IPS-11a (cell line): ENCODE data around the gene NRF1.

Experiments
- H3K4me3 ChIP-seq: one replicate; pipeline ENCODE4 v1.5.1; 2013; ENCODE audit warnings: low read depth, low read length, control low read depth

Gene NRF1

DNA sequence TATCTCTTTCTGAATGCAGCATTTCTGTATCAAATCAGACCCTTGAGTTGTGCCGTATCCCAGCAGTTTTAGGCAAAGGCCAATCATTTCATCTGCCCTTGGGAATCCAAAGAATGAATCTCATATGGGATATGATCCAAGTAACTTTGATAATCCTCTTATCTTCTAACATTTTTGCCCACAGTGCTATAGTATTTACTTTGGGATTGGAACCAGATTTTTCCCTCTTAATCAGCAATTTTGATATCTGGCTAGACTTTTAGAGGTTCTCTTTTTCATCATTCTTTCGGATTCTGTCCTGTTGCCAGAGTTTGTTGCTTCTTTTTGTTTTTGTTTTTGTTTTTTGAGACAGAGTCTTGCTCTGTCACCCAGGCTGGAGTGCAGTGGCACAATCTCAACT lies 118.0 kb downstream of the NRF1 start:
- no peak overlapping the region for H3K4me3 ChIP-seq

DNA sequence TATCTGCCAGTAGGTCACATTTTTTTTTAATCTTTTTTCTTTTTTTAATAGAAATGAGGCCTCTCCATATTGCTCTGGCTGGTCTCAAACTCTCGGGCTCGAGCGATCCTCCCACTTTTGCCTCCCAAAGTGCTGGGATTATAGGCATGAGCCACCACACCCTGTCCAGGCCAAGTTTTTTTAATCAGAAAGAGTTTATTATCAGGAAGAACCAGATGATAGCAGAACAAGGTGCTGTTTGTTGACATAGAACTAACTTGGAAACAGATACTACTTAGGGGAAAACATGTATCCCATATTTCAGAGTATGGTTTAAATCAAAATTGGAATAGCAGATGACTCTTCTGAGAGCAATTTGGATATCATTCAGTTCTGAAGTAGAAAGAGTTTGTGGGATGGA lies 118.6 kb downstream of the NRF1 start:
- H3K4me3 ChIP-seq, result no peak overlapping the region

DNA sequence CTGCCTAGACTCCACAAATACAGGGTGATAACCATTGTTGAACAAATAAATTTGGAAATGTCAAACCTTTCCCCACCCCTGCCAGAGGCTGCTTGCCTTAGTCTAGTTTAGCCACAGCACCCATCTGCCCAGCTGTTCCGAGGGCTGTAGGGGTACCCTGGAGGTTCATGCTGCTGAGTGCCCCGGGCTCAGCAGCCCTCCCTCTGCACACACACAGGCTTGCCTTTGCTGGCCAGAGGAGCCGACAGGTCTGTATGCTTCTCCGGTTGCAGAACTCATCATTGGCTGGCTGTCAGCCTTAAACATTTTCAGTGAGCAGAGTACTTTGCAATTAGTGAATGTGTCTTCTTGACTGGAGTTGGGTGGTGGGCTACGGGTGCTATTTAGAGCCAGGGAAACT lies 122.9 kb downstream of the NRF1 start:
- H3K4me3 ChIP-seq, result no peak overlapping the region

DNA sequence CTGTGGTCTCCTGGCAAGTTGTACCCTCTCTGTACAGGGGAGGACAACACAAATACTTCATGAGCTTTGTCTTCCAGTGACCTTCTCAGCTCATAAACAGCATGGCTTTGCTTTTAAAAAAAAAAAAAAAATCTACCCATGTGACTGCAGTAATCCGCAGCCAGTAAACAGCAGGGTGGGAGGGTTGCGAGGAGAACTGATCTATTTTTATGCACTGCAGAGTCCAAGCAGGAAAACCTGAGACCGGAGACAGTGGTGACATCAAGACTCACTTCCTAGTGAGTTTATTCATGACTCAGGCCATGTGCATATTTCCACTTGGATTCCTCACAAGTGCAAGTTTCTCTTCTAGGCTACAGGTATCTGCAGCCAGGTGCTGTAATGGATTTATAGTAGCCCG lies 127.9 kb downstream of the NRF1 start:
- H3K4me3 ChIP-seq, result no peak overlapping the region

DNA sequence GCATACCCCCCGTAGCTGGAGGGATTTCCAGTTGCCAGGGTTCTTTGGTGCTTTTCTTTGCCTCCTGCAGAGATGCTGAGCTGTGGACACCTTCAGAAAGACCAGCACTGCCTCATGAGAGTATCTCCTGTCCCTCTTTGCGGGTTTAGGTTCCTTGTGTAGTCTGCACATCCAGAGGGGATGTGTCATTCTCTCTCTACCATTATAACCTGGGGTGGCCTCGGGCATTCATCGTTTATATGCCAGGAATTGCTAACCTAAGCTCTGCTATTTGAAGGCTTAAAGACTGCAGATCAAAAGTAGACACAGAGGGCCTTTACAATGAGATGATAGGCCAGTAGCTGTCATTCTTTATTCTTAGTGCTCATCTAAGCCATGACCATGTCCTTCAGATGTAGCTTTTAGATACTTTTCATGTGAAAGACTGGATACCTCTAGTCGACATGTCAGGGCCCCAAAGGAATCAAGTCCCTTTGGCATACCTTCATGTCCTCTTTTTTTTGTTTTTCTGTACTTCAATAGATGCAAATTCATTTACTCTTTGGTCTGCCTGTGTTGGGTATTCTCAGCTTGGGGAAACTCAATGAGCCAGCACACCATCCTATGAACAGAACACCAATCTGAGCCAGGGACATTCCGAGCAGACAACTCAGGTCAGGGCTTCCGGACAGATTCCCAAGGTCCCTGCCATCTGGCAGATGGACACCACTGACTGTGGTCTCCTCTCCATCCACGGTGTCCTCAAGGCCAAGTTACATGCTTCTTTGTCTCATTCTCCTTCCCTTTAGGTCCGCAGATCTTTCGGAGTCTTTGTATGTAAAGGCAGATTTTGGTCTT lies 129.3 kb downstream of the NRF1 start:
- no peak overlapping the region for H3K4me3 ChIP-seq

DNA sequence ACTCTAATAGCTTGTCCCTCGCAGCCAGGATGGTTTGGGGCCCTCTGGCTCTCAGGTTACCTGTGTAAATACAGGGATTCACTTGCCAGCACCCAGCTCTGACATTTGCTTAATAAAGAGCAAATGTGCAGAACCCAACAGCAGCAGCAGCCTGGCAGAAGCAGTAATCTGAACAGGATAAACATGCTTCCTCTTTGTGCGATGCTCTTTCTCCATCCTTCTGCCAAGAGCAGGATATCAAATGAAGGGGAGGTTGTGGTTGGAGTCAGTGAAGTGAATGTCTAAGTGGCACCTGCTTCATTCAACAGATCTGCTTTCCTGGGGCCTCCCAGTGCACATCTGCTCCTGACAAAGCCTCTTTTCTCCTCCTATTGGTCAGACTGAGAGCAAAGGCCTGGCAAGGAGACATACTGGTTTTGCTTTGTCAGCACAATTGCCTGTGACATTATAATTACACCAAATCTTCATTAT lies 130.3 kb downstream of the NRF1 start:
- H3K4me3 ChIP-seq, result no peak overlapping the region

DNA sequence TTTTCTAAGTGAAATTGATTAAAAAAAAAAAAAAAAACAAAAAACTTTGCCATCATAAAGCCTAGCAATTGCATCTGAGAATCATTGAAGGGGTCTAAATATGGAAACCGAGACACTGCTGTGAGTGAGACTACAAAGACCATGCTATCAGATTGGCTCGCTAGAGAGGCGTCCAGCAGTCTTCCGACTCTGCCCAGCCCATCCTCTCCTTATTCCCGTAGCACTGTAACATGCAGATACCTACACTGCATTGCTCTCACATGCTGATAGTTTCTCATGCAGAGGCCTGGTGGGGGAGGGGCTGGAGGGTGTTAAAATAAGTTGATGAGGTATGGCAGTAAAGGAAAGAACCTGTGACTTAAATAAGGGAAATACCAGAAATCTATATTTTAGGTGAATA lies 130.7 kb downstream of the NRF1 start:
- no peak overlapping the region for H3K4me3 ChIP-seq

DNA sequence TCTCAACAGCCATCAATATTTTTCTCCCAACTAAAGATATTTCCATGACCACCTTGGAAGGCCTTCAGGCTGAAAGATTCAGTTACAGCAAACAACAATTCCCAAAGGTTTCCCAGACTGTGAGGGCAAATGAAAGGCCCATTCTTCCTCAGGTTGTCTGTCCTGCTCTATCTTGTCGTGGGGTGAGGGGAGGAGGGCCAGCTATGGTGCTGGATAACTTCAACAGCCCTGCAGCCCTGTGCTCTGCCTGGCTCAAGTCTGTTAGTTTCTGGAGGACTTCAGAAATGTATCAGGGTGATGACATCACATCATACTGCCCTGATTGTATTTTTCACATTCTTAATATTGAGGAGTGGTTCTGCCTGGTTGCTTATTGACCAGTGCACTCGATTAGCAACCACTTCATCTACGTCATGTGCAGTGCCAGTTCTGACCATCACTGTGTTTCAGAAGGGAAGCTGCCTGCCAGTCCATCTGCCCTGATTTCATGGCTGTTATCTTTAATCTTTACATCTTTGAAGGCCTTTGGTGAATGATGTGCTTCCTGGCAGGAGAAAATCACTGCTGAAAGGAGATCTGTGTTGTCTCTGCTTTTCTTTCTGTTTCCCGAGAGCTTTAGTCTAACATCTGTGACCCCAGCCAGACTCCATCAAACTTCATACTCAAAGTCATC lies 135.5 kb downstream of the NRF1 start:
- no peak overlapping the region for H3K4me3 ChIP-seq

DNA sequence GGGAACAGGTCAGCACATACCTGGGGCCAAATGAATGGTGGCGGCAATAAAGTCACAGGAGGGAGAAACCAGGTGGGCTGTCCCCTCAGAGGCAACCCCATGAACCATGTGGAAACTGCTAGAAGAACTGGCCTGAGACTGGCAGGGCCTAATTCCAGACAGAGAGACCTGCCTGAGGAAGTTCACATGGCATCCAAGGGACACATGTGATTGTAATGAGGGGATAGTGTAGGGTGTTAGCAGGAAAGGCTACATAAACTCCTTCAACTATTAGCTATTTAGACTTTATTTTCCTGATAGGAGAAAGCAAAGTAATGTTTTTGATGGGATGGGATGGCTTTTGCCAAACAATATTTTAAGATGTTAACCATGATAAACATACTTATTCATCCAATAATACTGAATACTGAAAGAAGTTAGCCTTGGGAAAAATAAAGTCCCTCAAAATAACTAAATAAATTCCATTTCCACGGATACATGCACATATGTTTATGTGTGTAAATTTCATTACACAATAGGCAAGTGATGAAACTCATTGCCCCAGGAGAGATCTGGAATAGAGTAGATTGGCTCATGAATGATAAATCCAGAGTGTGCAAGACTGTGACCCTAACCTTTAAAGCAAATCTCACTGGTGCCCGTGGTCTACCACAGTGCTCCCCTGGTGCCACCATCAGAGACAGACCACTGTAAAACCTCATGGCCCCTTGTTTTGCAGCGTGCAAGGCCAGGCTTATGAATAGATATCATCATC lies 137.0 kb downstream of the NRF1 start:
- H3K4me3 ChIP-seq, result no peak overlapping the region

DNA sequence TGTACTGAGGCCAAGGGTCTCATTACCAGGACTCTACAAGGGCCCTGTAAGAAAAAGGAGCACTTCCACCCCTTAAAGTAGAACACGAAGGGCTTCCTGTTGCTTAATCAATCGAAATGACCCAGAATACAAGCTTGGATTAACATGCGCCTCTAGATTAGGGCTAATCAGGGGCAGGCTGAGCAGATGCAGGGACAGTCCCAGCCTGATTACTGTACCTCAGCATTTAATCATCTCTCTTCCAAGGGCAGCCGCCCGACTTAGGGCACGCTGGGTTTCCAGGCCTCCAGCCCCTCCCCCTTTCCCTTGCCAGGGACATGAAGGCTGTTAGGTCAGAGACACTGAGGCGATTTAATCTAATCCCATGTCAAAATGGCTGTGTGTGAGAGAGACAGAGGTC lies 138.6 kb downstream of the NRF1 start:
- no peak overlapping the region for H3K4me3 ChIP-seq

DNA sequence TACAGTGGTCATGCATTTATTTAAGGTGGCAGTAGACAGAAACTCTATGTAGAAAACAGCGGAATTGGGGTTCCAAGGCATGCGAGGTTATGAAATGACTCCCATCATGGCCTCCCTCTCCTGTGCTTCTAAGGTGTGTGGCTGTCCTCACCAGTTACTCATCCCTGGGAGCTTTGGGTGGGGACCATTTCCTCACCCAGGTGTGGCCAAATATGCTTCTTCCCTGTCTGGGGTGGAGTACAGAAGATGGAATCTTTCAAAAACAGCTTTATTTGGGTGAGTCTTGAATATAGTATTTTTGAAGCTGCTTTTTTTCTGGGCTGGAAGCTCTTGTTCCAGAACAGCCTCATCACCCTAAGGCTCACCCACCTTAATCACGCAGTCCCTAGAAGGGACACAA lies 139.0 kb downstream of the NRF1 start:
- H3K4me3 ChIP-seq, result no peak overlapping the region

DNA sequence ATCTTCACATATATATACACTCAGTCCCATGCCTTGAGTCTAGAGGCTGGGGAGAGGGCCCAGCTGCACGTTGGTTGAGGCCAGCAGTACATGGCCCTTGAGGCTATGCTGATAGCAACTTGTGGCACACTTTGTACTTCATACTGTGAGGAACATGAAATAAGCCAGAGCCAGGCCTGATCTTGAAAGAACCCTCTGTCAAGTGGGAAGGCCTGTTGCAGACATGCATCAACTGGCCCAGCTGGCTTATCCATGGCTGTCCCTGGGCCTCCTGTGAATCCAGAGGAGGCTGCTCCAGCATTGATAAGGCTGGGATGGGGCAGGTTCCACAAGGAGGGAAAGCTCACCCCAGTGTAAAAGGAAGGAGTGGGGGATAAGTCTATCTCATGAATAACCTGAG lies 140.4 kb downstream of the NRF1 start:
- no peak overlapping the region for H3K4me3 ChIP-seq

DNA sequence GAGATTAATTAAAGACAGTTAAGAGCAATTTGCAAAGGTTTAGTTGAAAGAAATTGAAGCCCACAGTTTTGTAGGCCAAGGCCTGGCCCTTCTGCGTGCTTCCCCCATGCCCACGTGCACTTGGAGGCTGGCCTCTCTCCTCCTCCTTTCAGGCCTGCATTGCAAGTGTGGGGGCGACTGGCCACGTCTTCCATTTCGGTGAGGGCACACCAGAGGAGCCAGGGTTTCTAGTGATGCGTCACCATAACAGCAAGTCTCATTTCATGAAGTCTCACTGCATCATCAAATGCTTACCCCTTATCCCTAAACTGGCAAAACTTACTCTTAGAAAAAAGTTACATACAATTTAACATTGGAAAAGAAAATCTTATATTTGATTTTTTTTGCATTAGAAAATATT lies 141.2 kb downstream of the NRF1 start:
- no peak overlapping the region for H3K4me3 ChIP-seq

DNA sequence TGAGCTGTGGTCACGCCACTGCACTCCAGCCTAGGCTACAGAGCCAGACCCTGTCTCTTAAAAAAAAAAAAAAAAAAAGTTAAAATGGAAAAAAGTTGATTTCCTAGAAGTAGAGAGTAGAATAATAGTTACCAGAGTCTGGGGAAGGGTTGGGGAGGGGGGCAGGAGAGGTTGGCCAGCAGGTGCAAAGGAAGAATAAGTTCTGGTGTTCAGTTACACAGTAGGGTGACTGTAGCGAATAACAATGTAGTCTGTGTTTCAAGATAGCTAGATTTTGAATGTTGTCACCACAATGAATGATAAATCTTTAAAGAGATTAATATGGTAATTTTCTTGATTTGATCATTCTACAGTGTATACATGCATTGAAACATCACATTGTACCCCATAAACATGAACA lies 142.9 kb downstream of the NRF1 start:
- no peak overlapping the region for H3K4me3 ChIP-seq

DNA sequence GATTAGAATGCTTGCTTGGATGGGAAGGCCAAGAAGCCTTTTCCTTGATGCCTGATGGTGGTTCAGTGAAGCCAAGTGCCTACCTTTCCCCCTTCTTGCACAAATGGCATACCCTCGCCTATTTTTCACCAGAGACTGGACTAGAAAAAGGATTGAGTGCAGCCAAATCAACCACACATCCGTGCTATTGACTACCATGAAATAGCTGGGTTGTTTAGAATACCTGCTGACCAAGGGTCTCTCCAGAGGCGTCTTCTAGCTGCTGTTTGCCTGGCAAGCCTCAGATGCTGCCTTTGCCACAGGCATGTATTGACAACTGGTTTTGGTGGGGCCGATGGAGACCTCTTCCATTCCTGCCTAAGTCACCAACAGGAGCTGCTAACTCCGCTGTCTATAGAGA lies 146.5 kb downstream of the NRF1 start:
- no peak overlapping the region for H3K4me3 ChIP-seq

DNA sequence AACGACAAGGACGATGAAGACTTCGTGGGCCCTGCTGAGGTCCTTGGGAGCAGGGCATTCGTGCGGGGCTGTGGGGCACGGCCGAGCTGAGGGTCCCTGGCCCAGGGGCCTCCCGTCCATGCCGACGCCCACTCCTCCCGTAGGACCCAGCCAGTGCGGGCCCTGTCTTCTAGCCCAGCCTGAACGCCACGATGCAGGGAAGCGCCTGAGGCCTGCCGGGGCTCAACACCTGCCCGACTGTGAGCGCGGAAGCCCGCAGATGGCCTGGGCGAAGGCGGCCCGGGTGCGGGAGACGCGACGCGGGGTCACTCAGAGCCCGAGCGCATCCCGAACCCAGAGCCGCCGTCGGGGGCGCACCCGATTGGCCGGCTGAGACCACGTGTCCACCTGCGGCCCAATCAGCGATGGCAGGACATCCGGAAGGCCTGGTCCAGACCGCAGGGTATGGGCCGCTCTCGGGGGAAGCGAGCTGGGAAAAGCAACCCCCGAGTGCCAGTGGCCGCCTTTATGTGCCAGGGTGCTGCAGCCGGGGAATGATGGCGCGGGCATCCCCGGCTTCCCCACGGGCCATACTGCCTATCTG lies 151.0 kb downstream of the NRF1 start:
- no peak overlapping the region for H3K4me3 ChIP-seq

DNA sequence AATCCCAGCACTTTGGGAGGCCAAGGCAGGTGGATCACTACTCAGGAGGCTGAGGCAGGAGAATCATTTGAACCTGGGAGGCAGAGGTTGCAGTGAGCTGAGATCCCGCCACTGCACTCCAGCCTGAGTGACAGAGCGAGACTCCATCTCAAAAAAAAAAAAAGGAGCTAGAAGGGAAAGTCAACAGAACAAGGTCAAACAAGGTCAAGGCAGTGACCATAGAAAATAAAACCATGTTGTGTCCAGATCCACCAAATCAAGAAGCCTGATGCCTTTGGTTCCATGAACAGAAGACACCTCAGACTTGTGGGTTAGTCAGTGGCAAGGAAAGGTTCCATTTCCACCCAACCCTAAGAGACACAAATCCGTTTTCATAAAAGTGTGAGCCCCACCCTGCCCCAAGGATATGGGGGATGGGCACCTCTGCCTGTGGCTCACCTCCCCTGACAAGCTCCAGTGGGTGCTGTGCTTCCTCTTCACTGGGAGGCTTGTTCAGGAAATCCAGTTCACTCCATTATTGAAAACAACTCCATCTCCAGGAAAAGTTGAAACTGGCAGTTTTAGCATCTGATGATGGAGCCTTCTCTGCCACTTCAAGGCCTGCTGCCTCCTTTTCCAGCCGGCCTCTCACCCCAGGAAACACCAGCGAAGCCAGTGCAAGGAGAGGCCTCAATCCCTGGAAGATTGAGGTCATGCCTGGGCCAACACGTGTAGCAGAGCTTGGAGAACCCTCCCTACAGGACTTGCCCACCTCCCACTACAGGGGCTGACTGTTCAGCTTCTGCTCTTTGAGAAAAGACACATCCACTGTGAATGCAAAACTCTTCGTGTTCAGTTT lies 152.9 kb downstream of the NRF1 start:
- H3K4me3 ChIP-seq, result no peak overlapping the region

DNA sequence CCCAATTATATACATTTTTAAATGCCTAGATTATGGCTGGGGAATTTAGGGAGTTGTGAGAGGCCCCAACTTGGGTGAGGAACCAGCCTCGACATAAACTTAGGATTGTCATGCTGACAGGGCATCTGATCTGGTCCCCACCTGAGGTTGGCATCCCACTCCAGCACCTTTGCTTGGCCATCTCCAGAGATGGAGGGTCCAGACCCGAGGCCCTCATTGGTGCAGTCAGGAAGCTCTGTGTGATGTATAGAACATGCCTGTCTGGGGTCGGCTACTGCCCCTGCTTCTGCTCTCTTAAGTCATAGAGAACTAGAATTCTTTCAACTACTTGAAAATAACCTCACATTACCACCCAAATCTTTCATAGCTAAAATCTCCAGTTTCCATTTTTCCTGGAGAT lies 153.8 kb downstream of the NRF1 start:
- H3K4me3 ChIP-seq, result no peak overlapping the region

DNA sequence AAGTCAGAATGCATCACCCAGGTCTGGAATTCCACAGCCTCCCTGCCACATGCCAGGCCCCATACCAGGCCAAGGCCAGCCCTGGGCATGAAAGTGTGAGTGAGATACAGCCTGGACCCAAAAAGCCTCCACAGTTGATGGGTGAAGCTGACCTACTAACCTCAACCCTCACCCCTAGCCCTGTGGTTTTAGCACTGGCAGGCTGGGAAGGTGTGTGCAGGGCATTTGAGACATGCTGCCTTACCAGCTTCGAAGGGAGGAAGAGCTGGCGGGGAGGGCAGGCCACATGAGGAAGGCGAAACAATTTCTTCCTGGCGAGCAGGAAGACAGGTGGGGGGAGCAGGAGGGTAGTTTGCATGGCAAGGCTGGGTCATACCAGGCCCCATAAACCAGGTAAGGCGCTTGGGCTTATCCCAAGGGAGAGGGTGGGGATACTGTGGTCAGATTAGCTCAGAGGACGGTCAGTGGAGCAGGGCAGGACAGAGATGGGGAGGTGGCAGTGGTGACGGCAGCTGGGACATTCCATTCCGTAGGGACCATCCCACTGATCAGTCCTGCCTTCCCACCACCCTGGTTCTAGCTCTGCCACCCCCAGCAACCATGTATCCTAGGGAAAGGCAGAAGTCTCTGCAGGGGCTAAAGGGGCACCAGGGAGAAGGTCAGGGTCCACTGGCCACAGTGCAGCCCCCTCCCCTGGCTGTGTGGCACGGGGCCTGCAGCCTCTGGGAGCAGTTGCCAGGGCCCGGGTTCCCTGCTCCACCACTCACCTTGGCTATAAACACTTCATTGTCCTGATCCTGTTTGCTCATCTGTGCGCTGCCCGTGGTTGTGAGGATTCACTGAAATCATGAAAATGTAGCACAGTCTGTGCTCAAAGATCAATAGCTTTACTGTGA lies 155.8 kb downstream of the NRF1 start:
- no peak overlapping the region for H3K4me3 ChIP-seq
